GM13976 (cell line): ENCODE results near the gene TMEM201.

Source experiments
- DNase-seq: peaks from one replicate; pipeline ENCODE4 v3.0.0; 2012; ENCODE audit warnings: low spot score
- in situ Hi-C: fragments of 300-500 bp; cut with MboI; formaldehyde crosslinking; loops from one replicate; pipeline ENCODE4 v1.12.0; 2022; ENCODE audit warnings: low sequenced_read_pairs, mixed read lengths, inconsistent platforms; ENCODE audit not compliant: unreplicated experiment
- TF ChIP-seq, protein P1 (sequence below): IDR thresholded peaks from 2 replicates; pipeline ENCODE4 v1.5.1; 2012; ENCODE audit warnings: borderline replicate concordance, mild to moderate bottlenecking; ENCODE audit not compliant: insufficient read depth; ENCODE audit errors: extremely low read depth, missing control alignments, control extremely low read depth

The TMEM201 gene

GRCh38 chr1:9577423-9577822, 11.3 kb upstream of the TMEM201 start:
- no peak for DNase-seq
- in situ Hi-C loops, result loop anchor here (10.0 kb wide), 1 partner anchor 73 kb away; no protein-coding TSS in a partner anchor
- TF ChIP-seq, protein P1, sequence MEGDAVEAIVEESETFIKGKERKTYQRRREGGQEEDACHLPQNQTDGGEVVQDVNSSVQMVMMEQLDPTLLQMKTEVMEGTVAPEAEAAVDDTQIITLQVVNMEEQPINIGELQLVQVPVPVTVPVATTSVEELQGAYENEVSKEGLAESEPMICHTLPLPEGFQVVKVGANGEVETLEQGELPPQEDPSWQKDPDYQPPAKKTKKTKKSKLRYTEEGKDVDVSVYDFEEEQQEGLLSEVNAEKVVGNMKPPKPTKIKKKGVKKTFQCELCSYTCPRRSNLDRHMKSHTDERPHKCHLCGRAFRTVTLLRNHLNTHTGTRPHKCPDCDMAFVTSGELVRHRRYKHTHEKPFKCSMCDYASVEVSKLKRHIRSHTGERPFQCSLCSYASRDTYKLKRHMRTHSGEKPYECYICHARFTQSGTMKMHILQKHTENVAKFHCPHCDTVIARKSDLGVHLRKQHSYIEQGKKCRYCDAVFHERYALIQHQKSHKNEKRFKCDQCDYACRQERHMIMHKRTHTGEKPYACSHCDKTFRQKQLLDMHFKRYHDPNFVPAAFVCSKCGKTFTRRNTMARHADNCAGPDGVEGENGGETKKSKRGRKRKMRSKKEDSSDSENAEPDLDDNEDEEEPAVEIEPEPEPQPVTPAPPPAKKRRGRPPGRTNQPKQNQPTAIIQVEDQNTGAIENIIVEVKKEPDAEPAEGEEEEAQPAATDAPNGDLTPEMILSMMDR, result no peak

- in situ Hi-C loops, result no loop called here
- DNase-seq, result no peak
- TF ChIP-seq, protein P1, result no peak
These were observed 7.8 kb upstream of the TMEM201 start for GRCh38 chr1:9580942-9581341.

DNA sequence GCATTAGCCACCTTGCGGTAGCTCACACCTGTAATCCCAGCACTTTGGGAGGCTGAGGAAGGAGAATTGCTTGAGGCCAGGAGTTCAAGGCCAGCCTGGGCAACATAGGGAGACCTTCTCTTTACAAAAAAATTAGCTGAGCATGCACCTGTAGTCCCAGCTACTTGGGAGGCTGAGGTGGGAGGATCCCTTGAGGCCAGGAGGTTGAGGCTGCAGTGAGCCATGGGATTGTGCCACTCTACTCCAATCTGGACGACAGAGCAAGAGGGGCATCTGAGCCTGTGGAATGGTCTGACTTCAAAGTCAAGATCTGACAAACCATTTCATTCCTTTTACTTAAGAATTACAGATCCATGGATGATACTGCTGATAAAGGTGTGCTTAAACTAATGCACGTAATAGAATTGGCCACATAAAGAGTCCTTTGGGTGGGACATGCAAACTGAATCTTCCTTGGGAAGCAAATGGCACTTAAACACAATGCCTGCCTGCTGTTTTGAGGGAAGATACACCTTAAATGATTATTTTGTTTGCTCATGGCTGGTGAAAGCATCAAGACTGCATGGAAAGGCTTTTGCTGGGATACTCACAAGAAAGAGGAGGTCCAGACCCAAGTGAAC, 2.5 kb upstream of the TMEM201 start:
- TF ChIP-seq, protein P1, result no peak
- no peak for DNase-seq
- in situ Hi-C loops, result no loop called here

DNA sequence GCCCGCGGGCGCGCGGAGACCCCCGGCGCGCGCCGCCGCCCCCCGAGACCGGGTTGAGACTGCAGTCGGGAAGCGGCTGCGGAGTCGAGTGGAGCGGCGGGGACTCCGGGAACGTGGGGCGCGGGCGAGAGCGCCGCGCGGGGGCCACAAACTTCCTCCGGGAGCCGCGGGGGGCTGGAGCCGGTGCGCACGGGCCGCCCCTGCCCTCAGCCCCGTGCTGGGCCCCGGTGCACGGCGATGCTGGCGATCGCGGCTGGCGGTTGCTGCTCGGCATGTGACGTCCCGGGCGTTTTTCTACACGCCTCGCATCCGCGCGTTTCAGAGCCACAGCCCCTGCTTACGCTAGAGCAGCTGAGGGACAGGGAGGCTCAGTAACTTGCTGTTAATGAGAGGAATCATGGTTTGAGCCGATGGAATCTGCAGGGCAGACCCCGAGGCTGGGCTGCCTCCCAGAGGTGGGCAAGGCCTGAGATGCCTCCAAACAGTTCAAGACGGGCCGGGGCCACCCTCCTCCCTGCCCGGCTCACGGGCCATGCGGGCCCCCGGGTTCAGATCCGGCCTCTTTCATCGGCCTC, 520 bp downstream of the TMEM201 start:
- TF ChIP-seq, protein P1, result no peak
- DNase-seq, result no peak
- in situ Hi-C loops, result no loop called here

DNA sequence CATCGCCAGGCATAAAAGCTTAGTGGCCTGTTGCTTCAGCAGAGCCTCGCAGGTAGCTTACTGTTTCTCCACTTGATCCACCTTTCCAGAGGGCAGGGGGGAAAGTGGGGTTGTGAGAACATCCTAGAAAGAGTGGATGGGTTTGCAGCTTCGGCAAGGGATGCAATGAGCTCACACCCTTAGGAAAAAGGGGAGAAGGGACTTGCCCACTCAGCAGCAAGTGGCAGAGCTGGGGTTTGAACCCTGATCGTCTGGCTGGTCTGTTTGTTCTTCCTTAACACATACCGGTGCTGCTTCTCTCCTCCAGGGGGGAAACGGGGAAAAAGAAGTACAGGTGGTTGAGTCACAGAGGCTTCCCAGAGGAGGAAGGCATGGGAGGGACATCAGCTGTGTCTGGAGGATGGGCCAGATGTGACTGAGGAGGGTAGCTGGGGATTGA, 1.0 kb downstream of the TMEM201 start:
- DNase-seq, result no peak
- in situ Hi-C loops, result no loop called here
- TF ChIP-seq, protein P1, result no peak

DNA sequence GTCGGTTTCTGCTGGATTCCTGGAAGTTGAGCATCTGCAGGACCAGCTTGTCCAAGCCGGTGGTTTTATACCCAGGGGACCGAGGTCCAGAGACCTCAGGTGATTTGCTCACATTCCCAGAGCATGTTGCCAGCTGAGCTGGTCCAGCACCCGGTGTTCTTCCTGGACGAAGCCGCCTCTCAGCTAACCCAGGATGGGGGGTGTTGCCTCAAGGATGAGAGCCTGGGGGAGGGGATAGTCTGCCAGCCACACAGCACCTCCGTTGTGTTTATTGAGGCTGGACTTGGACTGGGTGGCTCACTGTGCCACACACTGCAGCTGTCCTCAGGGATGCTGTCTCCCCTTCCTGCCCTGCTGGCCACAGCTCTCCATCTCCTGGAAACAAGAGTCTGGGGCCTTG, 1.5 kb downstream of the TMEM201 start:
- TF ChIP-seq, protein P1, result no peak
- in situ Hi-C loops, result no loop called here
- no peak for DNase-seq
